HG03103 (cell line): ENCODE measurements around the gene TYK2.

Experiments
- ATAC-seq: cut with Tn5 transposase; IDR thresholded peaks from one replicate; pipeline ENCODE4 v1.9.1; 2021; ENCODE audit warnings: low read depth; ENCODE audit not compliant: unreplicated experiment

Gene TYK2

GRCh38 chr19:10317045-10317856 is 63.1 kb downstream of the TYK2 start:
- no peak for ATAC-seq

GRCh38 chr19:10316229-10317044 is 63.9 kb downstream of the TYK2 start:
- no peak for ATAC-seq

GRCh38 chr19:10315335-10316214 is 64.8 kb downstream of the TYK2 start, which contains the start of gene FDX2:
Gene FDX2 (minus strand): TSS chr19:10316015. CDS start chr19:10315996, 19 bp downstream.
- no peak for ATAC-seq

- no peak for ATAC-seq
Observed at GRCh38 chr19:10309423-10309822, 70.9 kb downstream of the TYK2 start, which contains the start of gene ZGLP1. Gene ZGLP1 (minus strand): TSS chr19:10309815.

- ATAC-seq, result no peak
Observed at GRCh38 chr19:10306327-10306726, 74.0 kb downstream of the TYK2 start.

- no peak for ATAC-seq
Observed at GRCh38 chr19:10305139-10305806, 75.1 kb downstream of the TYK2 start.
